KMS-11 (cell line): ENCODE results near the gene MAST4.

Experiments
- H2AFZ ChIP-seq: fragments of 200-600 bp; sonication (generic); 2 replicates; pipeline ENCODE4 v1.6.1; 2016; ENCODE audit warnings: antibody characterized with exemption, mixed run types, low read depth
- H3K27ac ChIP-seq: fragments of 200-600 bp; sonication (generic); 2 replicates; pipeline ENCODE4 v1.6.1; 2016; ENCODE audit warnings: mild to moderate bottlenecking, mixed run types
- H3K27me3 ChIP-seq: fragments of 200-600 bp; sonication (generic); 2 replicates; pipeline ENCODE4 v1.6.1; 2017; ENCODE audit warnings: mild to moderate bottlenecking, low read depth, mixed run types, moderate library complexity; ENCODE audit not compliant: insufficient read depth
- H3K36me3 ChIP-seq: fragments of 200-600 bp; sonication (generic); 2 replicates; pipeline ENCODE4 v1.6.1; 2017; ENCODE audit warnings: mild to moderate bottlenecking, mixed run types; ENCODE audit not compliant: insufficient read depth
- H3K4me1 ChIP-seq: fragments of 200-600 bp; sonication (generic); 2 replicates; pipeline ENCODE4 v1.6.1; 2016; ENCODE audit warnings: mild to moderate bottlenecking, low read depth, mixed run types; ENCODE audit not compliant: poor library complexity, severe bottlenecking
- H3K4me2 ChIP-seq: fragments of 200-600 bp; sonication (generic); 2 replicates; pipeline ENCODE4 v1.7.0; 2016; ENCODE audit warnings: mild to moderate bottlenecking, mixed run types
- H3K4me3 ChIP-seq: fragments of 200-600 bp; sonication (generic); IDR thresholded peaks from 2 replicates; pipeline ENCODE4 v1.6.1; 2017; ENCODE audit warnings: low read depth, low read length, mixed read lengths; ENCODE audit not compliant: insufficient read depth
- H3K79me2 ChIP-seq: fragments of 200-600 bp; sonication (generic); 2 replicates; pipeline ENCODE4 v1.6.1; 2016; ENCODE audit warnings: low read depth, mixed run types; ENCODE audit not compliant: insufficient read depth
- H3K9ac ChIP-seq: fragments of 200-600 bp; sonication (generic); 2 replicates; pipeline ENCODE4 v1.6.1; 2016; ENCODE audit warnings: mild to moderate bottlenecking, mixed run types
- H4K20me1 ChIP-seq: fragments of 200-600 bp; sonication (generic); 2 replicates; pipeline ENCODE4 v1.6.1; 2016; ENCODE audit warnings: mild to moderate bottlenecking, mixed run types; ENCODE audit not compliant: insufficient read depth
- TF ChIP-seq, protein P1 (sequence below): fragments of 200-600 bp; sonication (generic); conservative IDR thresholded peaks from 2 replicates; pipeline ENCODE4 v1.6.1; 2017; ENCODE audit warnings: low read depth, mild to moderate bottlenecking, antibody characterized with exemption, low read length, moderate library complexity, mixed read lengths

MAST4 gene

GRCh38 chr5:66727630-66728029 lies 131.4 kb downstream of the MAST4 start:
- Histone ChIP-seq H2AFZ (no peak overlapping the region), H3K27me3 (no peaks in the 10 kb centered on the region), H4K20me1 (no peaks in the 10 kb centered on the region), H3K27ac (no peak overlapping the region), H3K4me3 (no peak overlapping the region), H3K36me3 (no peaks in the 10 kb centered on the region), H3K9ac (no peak overlapping the region), H3K4me1 (peaks cover 3% of the 10 kb centered on the region), H3K4me2 (no peak overlapping the region), H3K79me2 (no peaks in the 10 kb centered on the region)
- TF ChIP-seq, protein P1, sequence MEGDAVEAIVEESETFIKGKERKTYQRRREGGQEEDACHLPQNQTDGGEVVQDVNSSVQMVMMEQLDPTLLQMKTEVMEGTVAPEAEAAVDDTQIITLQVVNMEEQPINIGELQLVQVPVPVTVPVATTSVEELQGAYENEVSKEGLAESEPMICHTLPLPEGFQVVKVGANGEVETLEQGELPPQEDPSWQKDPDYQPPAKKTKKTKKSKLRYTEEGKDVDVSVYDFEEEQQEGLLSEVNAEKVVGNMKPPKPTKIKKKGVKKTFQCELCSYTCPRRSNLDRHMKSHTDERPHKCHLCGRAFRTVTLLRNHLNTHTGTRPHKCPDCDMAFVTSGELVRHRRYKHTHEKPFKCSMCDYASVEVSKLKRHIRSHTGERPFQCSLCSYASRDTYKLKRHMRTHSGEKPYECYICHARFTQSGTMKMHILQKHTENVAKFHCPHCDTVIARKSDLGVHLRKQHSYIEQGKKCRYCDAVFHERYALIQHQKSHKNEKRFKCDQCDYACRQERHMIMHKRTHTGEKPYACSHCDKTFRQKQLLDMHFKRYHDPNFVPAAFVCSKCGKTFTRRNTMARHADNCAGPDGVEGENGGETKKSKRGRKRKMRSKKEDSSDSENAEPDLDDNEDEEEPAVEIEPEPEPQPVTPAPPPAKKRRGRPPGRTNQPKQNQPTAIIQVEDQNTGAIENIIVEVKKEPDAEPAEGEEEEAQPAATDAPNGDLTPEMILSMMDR, result no peak

DNA sequence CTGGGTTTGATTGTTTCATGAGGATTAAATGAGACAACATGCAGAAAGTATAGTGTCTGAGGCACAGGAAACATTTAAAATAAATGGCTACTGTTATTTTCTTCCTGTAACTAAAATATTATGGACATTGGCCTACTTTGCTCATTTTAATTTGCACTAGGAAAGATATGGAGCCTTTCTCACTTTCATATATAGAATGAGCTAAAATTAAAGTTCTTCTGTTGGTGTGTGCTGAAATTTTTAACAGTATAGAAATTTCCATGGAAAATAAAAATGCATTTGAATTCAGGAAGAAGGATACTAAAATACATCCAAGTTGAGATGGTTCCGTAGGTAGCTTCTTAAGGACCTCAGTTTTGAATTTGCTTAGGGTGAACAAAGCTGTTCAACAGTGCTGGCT lies 131.9 kb downstream of the MAST4 start:
- Histone ChIP-seq H3K36me3 (no peaks in the 10 kb centered on the region), H3K4me1 (peaks cover 3% of the 10 kb centered on the region), H2AFZ (no peak overlapping the region), H3K9ac (no peak overlapping the region), H4K20me1 (no peaks in the 10 kb centered on the region), H3K79me2 (no peaks in the 10 kb centered on the region), H3K27ac (no peak overlapping the region), H3K4me2 (no peak overlapping the region), H3K4me3 (no peak overlapping the region), H3K27me3 (no peaks in the 10 kb centered on the region)
- TF ChIP-seq, protein P1, result no peak

DNA sequence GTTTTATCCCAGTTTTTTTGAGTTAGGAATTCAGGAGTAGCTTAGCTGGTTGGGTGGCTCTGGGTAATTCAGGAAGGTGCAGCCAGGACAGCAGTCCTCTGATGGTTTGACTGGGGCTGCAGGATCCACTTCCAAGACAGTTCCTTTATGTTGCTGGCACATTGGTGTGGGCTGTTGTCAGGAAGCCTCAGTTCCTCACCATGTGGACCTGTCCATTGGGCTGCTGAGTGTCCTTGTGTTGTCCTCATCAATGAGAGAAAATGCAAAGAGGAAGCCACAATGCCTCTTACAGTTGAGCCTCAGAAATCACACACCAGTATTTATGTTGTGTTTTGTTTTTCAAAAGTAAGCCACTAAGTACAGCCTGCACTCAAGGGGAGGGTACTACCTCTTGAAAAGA lies 140.9 kb downstream of the MAST4 start:
- no peaks in the 10 kb centered on the region for H3K4me1 ChIP-seq
- no peak overlapping the region for H3K9ac ChIP-seq
- no peaks in the 10 kb centered on the region for H3K79me2 ChIP-seq
- no peak overlapping the region for H2AFZ ChIP-seq
- H3K27ac ChIP-seq, result no peak overlapping the region
- H4K20me1 ChIP-seq, result no peaks in the 10 kb centered on the region
- no peak overlapping the region for H3K4me3 ChIP-seq
- H3K27me3 ChIP-seq, result no peaks in the 10 kb centered on the region
- no peak overlapping the region for H3K4me2 ChIP-seq
- no peaks in the 10 kb centered on the region for H3K36me3 ChIP-seq
- TF ChIP-seq, protein P1, result no peak

- H3K4me2 ChIP-seq, result no peak overlapping the region
- no peaks in the 10 kb centered on the region for H3K36me3 ChIP-seq
- H3K4me3 ChIP-seq, result no peak overlapping the region
- H3K4me1 ChIP-seq, result no peaks in the 10 kb centered on the region
- H3K79me2 ChIP-seq, result no peaks in the 10 kb centered on the region
- no peak overlapping the region for H2AFZ ChIP-seq
- H3K27ac ChIP-seq, result no peak overlapping the region
- H4K20me1 ChIP-seq, result no peaks in the 10 kb centered on the region
- no peaks in the 10 kb centered on the region for H3K27me3 ChIP-seq
- no peak overlapping the region for H3K9ac ChIP-seq
- TF ChIP-seq, protein P1, result no peak
These were observed 141.9 kb downstream of the MAST4 start for GRCh38 chr5:66738136-66738535.

- Histone ChIP-seq H3K27me3 (no peaks in the 10 kb centered on the region), H3K4me3 (no peak overlapping the region), H3K79me2 (no peaks in the 10 kb centered on the region), H4K20me1 (no peaks in the 10 kb centered on the region), H3K27ac (no peak overlapping the region), H2AFZ (no peak overlapping the region), H3K4me1 (no peaks in the 10 kb centered on the region), H3K4me2 (no peak overlapping the region), H3K9ac (no peak overlapping the region), H3K36me3 (no peaks in the 10 kb centered on the region)
- TF ChIP-seq, protein P1, result no peak
These were observed 142.8 kb downstream of the MAST4 start for GRCh38 chr5:66739021-66739420.
